ENCODE results near the gene LIX1.

- TF ChIP-seq CTCF (IDR thresholded peaks at IDR 0.05) (no peak), POLR2A (IDR thresholded peaks at IDR 0.05) (no peak)
Observed at GRCh38 chr5:97063251-97063650, 79.2 kb downstream of the LIX1 start.
